DOHH2 (cell line): Measurements from ENCODE around the gene PPP1R13B.

Experiments used
- H3F3A ChIP-seq: fragments of 200-600 bp; sonication (generic), shearing (Covaris generic); 2 replicates; pipeline ENCODE4 v1.6.0; 2016; ENCODE audit warnings: antibody characterized with exemption, mild to moderate bottlenecking; ENCODE audit not compliant: control insufficient read depth, insufficient read depth
- H3K27ac ChIP-seq: fragments of 200-600 bp; sonication (generic); 2 replicates; pipeline ENCODE4 v1.5.1; 2014; ENCODE audit warnings: low read depth, mild to moderate bottlenecking, low read length, moderate library complexity
- H3K27me3 ChIP-seq: fragments of 200-600 bp; sonication (generic); 2 replicates; pipeline ENCODE4 v1.6.1; 2014; ENCODE audit warnings: mild to moderate bottlenecking, low read length, mixed read lengths; ENCODE audit not compliant: control insufficient read depth
- H3K36me3 ChIP-seq: fragments of 200-600 bp; sonication (generic); 2 replicates; pipeline ENCODE4 v1.6.1; 2014; ENCODE audit warnings: mild to moderate bottlenecking, low read length, moderate library complexity, mixed read lengths; ENCODE audit not compliant: control insufficient read depth
- H3K4me1 ChIP-seq: fragments of 200-600 bp; sonication (generic); 2 replicates; pipeline ENCODE4 v1.6.1; 2014; ENCODE audit warnings: mild to moderate bottlenecking, low read length, mixed read lengths; ENCODE audit not compliant: control insufficient read depth
- H3K4me2 ChIP-seq: fragments of 200-600 bp; sonication (generic); 2 replicates; pipeline ENCODE4 v1.6.0; 2014; ENCODE audit warnings: mild to moderate bottlenecking, low read length, moderate library complexity
- H3K4me3 ChIP-seq: fragments of 200-600 bp; sonication (generic); 2 replicates; pipeline ENCODE4 v1.5.1; 2014; ENCODE audit warnings: mild to moderate bottlenecking, low read length, mixed read lengths
- H3K79me2 ChIP-seq: fragments of 200-600 bp; sonication (generic); 2 replicates; pipeline ENCODE4 v1.6.1; 2014; ENCODE audit warnings: mild to moderate bottlenecking, low read length, mixed read lengths; ENCODE audit not compliant: control insufficient read depth
- H3K9me2 ChIP-seq: fragments of 200-600 bp; sonication (generic); replicated peaks from 2 replicates; pipeline ENCODE4 v1.6.1; 2014; ENCODE audit warnings: mild to moderate bottlenecking, low read length, mixed read lengths; ENCODE audit not compliant: control insufficient read depth
- H3K9me3 ChIP-seq: fragments of 200-600 bp; sonication (generic); 2 replicates; pipeline ENCODE4 v1.6.1; 2014; ENCODE audit warnings: antibody characterized with exemption, low read length, mixed read lengths; ENCODE audit not compliant: control insufficient read depth, insufficient read depth
- H4K20me1 ChIP-seq: fragments of 200-600 bp; sonication (generic); 2 replicates; pipeline ENCODE4 v1.6.0; 2014; ENCODE audit warnings: low read depth, mild to moderate bottlenecking, antibody characterized with exemption, low read length, moderate library complexity; ENCODE audit not compliant: control insufficient read depth, insufficient read depth
- EZH2phosphoT487 ChIP-seq: fragments of 200-600 bp; sonication (generic); IDR thresholded peaks from 2 replicates; pipeline ENCODE4 v1.6.1; 2017; ENCODE audit warnings: borderline replicate concordance, mild to moderate bottlenecking, antibody characterized with exemption, low read length, moderate library complexity, mixed read lengths
- TF ChIP-seq, protein P1 (sequence below): fragments of 200-600 bp; sonication (generic); IDR thresholded peaks from one replicate; pipeline ENCODE4 v1.5.1; 2014; ENCODE audit warnings: antibody characterized with exemption, mild to moderate bottlenecking, low read depth, low read length; ENCODE audit not compliant: poor library complexity, severe bottlenecking

PPP1R13B gene

GRCh38 chr14:103744621-103745395, 102.6 kb downstream of the PPP1R13B start:
- Histone ChIP-seq H3F3A (no peaks in the 10 kb centered on the region), H3K27me3 (no peaks in the 10 kb centered on the region), H3K27ac (no peak overlapping the region), H3K36me3 (no peaks in the 10 kb centered on the region; the same call in none of the 2 replicates), H3K9me2 (no peaks in the 10 kb centered on the region), H4K20me1 (no peaks in the 10 kb centered on the region), H3K79me2 (no peaks in the 10 kb centered on the region), H3K4me3 (no peak overlapping the region), H3K4me1 (peaks cover 20% of the 10 kb centered on the region), H3K9me3 (no peaks in the 10 kb centered on the region), H3K4me2 (no peak overlapping the region)
- TF ChIP-seq EZH2phosphoT487 = no peak
- TF ChIP-seq, protein P1, sequence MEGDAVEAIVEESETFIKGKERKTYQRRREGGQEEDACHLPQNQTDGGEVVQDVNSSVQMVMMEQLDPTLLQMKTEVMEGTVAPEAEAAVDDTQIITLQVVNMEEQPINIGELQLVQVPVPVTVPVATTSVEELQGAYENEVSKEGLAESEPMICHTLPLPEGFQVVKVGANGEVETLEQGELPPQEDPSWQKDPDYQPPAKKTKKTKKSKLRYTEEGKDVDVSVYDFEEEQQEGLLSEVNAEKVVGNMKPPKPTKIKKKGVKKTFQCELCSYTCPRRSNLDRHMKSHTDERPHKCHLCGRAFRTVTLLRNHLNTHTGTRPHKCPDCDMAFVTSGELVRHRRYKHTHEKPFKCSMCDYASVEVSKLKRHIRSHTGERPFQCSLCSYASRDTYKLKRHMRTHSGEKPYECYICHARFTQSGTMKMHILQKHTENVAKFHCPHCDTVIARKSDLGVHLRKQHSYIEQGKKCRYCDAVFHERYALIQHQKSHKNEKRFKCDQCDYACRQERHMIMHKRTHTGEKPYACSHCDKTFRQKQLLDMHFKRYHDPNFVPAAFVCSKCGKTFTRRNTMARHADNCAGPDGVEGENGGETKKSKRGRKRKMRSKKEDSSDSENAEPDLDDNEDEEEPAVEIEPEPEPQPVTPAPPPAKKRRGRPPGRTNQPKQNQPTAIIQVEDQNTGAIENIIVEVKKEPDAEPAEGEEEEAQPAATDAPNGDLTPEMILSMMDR = no peak

DNA sequence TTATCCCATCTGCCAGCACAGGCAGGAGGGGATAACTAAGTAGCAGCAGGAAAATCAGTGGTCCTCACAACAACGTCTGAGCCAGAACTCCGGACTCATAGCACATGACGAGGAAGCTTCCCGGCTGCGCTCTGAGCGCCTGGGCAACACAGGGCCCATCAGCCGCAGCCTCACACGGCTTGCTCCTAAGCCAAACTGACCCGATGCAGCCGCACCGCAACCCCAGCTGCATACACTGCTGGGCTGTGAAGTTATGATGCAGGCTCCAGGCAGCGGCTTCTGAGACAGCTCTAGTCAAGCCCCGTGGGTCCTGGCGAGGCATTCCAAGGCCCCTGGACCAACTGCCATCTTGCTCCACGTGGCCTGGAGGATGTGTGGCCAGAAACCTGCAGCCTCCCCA, 103.7 kb downstream of the PPP1R13B start:
- TF ChIP-seq, protein P1 = no peak
- TF ChIP-seq EZH2phosphoT487 = no peak
- Histone ChIP-seq H3K27ac (no peak overlapping the region), H4K20me1 (no peaks in the 10 kb centered on the region), H3K79me2 (no peaks in the 10 kb centered on the region), H3K9me3 (no peaks in the 10 kb centered on the region), H3K4me2 (no peak overlapping the region), H3K27me3 (no peaks in the 10 kb centered on the region), H3K9me2 (no peaks in the 10 kb centered on the region), H3K36me3 (no peaks in the 10 kb centered on the region; the same call in none of the 2 replicates), H3F3A (no peaks in the 10 kb centered on the region), H3K4me3 (no peak overlapping the region), H3K4me1 (peaks cover 18% of the 10 kb centered on the region)

DNA sequence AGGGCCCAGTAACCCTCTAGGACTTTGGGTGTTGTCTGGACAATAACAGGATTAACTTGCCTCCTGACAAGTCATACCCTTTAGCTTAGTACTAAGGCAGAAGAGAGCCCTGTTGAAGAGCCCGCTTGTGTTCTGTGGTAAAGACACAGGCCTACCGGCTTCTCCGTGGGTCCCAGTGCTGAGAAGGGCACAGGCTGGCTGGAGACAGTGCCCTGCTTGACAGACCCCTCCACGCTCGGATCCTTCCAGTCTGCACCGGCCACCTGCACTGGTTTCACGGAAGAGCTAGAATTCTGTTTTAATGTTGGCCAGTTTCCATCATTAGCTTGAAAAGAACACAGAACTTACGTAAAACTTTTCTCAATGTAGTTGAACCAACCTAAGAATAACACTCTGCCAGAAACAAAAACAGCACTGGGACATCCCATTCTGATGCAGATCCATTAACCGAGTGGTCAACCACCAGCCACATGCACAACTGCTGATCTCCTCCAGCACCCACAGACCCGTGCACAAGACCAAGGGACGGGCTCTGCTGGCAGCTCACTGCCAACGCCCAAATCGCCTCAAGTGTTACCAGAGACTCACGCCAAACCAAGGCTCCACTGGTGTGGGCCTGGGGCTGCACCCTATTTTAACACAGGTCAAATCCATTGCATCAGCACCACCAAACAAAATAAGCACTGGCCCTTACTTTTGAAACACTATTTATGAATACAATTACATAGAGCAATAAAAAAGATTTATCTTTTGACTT, 104.7 kb downstream of the PPP1R13B start:
- Histone ChIP-seq H3K79me2 (no peaks in the 10 kb centered on the region), H3K4me2 (no peak overlapping the region), H3K27me3 (no peaks in the 10 kb centered on the region)

More for the DNA sequence above, 104.7 kb downstream of the PPP1R13B start:
- Histone ChIP-seq H3K36me3 (no peaks in the 10 kb centered on the region; the same call in 1 of the 2 replicates), H3K4me3 (no peak overlapping the region), H3K27ac (no peak overlapping the region), H4K20me1 (no peaks in the 10 kb centered on the region), H3K9me2 (no peaks in the 10 kb centered on the region), H3K4me1 (peaks cover 9% of the 10 kb centered on the region), H3K9me3 (no peaks in the 10 kb centered on the region), H3F3A (no peaks in the 10 kb centered on the region)
- TF ChIP-seq, protein P1 = no peak
- TF ChIP-seq EZH2phosphoT487 = no peak
